Activated T-cell treated with anti-CD3 and anti-CD28 coated beads for 1 hour (primary cell): Measurements from ENCODE around the gene SUFU.
"Not testable (repeated sequence)": the region's sequence is repeated elsewhere in the genome, so short reads cannot be mapped to it uniquely, and the experiment has no call there.

Source experiments
- DNase-seq: peaks from one replicate; pipeline ENCODE4 v3.0.0-alpha.2; 2020; ENCODE audit warnings: low read depth

The SUFU gene

GRCh38 chr10:102514487-102515311, 10.9 kb downstream of the SUFU start:
- DNase-seq, result no peak

- DNase-seq, result no peak
These were observed 12.0 kb downstream of the SUFU start for GRCh38 chr10:102515724-102516123.

GRCh38 chr10:102517553-102517952, 13.8 kb downstream of the SUFU start:
- no peak for DNase-seq

- no peak for DNase-seq
These were observed 15.6 kb downstream of the SUFU start for GRCh38 chr10:102519246-102519825.

- DNase-seq, result no peak
These were observed 19.1 kb downstream of the SUFU start for GRCh38 chr10:102522874-102523249.

GRCh38 chr10:102523250-102524029, 19.7 kb downstream of the SUFU start:
- DNase-seq, result no peak

- DNase-seq, result no peak
These were observed 21.0 kb downstream of the SUFU start for GRCh38 chr10:102524746-102525145.

GRCh38 chr10:102527546-102527945, 23.8 kb downstream of the SUFU start:
- DNase-seq, result no peak

GRCh38 chr10:102534333-102534732, 30.6 kb downstream of the SUFU start:
- no peak for DNase-seq

GRCh38 chr10:102534966-102535365, 31.2 kb downstream of the SUFU start:
- not testable (repeated sequence) for DNase-seq

- DNase-seq, result no peak
These were observed 31.8 kb downstream of the SUFU start for GRCh38 chr10:102535481-102536147.

- no peak for DNase-seq
These were observed 33.6 kb downstream of the SUFU start for GRCh38 chr10:102537367-102537766.

GRCh38 chr10:102537948-102538347, 34.2 kb downstream of the SUFU start:
- no peak for DNase-seq

- no peak for DNase-seq
These were observed 35.0 kb downstream of the SUFU start for GRCh38 chr10:102538811-102539210.

- DNase-seq, result no peak
These were observed 36.3 kb downstream of the SUFU start for GRCh38 chr10:102540023-102540422.

- no peak for DNase-seq
These were observed 39.1 kb downstream of the SUFU start for GRCh38 chr10:102542800-102543418.

- DNase-seq, result no peak
These were observed 41.6 kb downstream of the SUFU start for GRCh38 chr10:102545265-102545871.

GRCh38 chr10:102545997-102546396, 42.2 kb downstream of the SUFU start:
- DNase-seq, result no peak

GRCh38 chr10:102546606-102547320, 43.0 kb downstream of the SUFU start:
- no peak for DNase-seq

- DNase-seq, result no peak
These were observed 45.8 kb downstream of the SUFU start for GRCh38 chr10:102549549-102549948.
